ENCODE measurements around the gene ZNF496. TPM values are rescaled to one million over a fixed set of nuclear protein-coding genes. Genes with fewer than 3 reads are reported as not detected.

ZNF496 gene
- total and polyA plus RNA-seq, 5 donors from 2014 or later = 2.0 to 6.0 (median 3.7) TPM

DNA sequence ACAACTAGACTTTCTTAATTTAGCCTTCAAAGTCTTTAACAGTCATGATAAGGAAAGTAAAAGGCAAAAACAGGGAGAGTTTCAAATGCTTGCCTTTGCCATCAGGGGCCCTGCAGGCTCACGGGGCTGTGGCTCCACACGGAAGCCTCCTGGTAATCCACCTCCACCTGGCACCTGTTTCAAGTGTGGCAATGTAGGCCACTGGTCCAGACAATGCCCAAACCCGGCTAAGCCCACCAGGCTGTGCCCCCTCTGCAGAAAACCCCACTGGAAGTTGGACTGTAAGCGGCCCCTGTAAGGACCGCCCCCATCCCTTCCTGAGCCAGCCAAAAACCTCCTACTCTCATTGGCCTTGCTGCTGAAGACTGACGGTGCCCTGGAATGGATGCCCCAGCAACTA is 43.3 kb downstream of the ZNF496 start:
- peak overlapping the region in 1 of 3 donors; percentile 67 for H3K27ac Mint-ChIP-seq
- no peak overlapping the region for H3K4me3 Mint-ChIP-seq
- H3K4me1 Mint-ChIP-seq = no peaks in the 10 kb centered on the region
- Histone ChIP-seq H3K27me3 (ENCODE audit: control insufficient read depth, insufficient read depth, low read length) (no peaks in the 10 kb centered on the region), H3K4me1 (ENCODE audit: control insufficient read depth, insufficient read depth, low read length, poor library complexity, severe bottlenecking) (no peaks in the 10 kb centered on the region), H3K27ac (ENCODE audit: insufficient read depth, low read length, poor library complexity, severe bottlenecking) (no peak overlapping the region), H3K4me3 (ENCODE audit: low read depth, low read length) (no peak overlapping the region), H3K9me3 (ENCODE audit: control insufficient read depth in 2 of 2, low read length in 2 of 2) (peaks cover 0 to 7% of the 10 kb centered on the region in 2 experiments), H3K36me3 (ENCODE audit: control insufficient read depth, insufficient read depth, low read length) (no peaks in the 10 kb centered on the region)
- DNase-seq (no peak), ATAC-seq (ENCODE audit: low read depth in 2 of 2) (no peak)
- peaks cover 0 to 17% (median 8%) of the 10 kb centered on the region in 7 donors for H3K9me3 Mint-ChIP-seq
- H3K27me3 Mint-ChIP-seq = no peaks in the 10 kb centered on the region
- H3K36me3 Mint-ChIP-seq = no peaks in the 10 kb centered on the region

DNA sequence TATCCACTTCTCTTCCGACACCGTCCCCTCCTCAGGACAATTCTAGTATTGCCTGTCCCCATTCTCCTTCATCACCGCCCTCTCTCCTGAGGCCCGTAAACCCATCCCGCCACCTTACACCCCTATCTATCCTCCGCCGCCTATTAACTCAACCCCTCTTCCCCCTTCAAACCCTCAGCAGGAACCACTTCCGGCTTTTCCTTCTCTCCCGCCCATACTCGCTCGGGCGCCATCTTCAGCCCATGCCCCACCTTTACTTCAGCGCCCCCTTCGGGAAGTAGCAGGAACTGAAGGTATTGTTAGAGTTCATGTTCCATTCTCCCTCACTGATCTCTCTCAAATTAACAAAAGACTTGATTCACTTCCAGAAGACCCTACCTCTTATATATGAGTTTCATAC is 44.2 kb downstream of the ZNF496 start:
- Histone ChIP-seq H3K4me3 (ENCODE audit: low read depth, low read length) (no peak overlapping the region), H3K36me3 (ENCODE audit: control insufficient read depth, insufficient read depth, low read length) (no peaks in the 10 kb centered on the region), H3K27me3 (ENCODE audit: control insufficient read depth, insufficient read depth, low read length) (no peaks in the 10 kb centered on the region), H3K27ac (ENCODE audit: insufficient read depth, low read length, poor library complexity, severe bottlenecking) (no peak overlapping the region), H3K4me1 (ENCODE audit: control insufficient read depth, insufficient read depth, low read length, poor library complexity, severe bottlenecking) (no peaks in the 10 kb centered on the region), H3K9me3 (ENCODE audit: control insufficient read depth in 2 of 2, low read length in 2 of 2) (peaks cover 0 to 7% of the 10 kb centered on the region in 2 experiments)
- no peaks in the 10 kb centered on the region for H3K4me1 Mint-ChIP-seq
- H3K27ac Mint-ChIP-seq = no peak overlapping the region
- H3K4me3 Mint-ChIP-seq = no peak overlapping the region
- H3K36me3 Mint-ChIP-seq = no peaks in the 10 kb centered on the region
- no peak for ATAC-seq (ENCODE audit: low read depth in 2 of 2)
- DNase-seq = no peak
- peaks cover 0 to 17% (median 8%) of the 10 kb centered on the region in 7 donors for H3K9me3 Mint-ChIP-seq
- H3K27me3 Mint-ChIP-seq = no peaks in the 10 kb centered on the region

- DNase-seq (no peak), ATAC-seq (ENCODE audit: low read depth in 2 of 2) (no peak)
- Histone ChIP-seq H3K27ac (ENCODE audit: insufficient read depth, low read length, poor library complexity, severe bottlenecking) (no peak overlapping the region), H3K27me3 (ENCODE audit: control insufficient read depth, insufficient read depth, low read length) (no peaks in the 10 kb centered on the region), H3K36me3 (ENCODE audit: control insufficient read depth, insufficient read depth, low read length) (no peaks in the 10 kb centered on the region), H3K9me3 (ENCODE audit: control insufficient read depth in 2 of 2, low read length in 2 of 2) (peaks cover 0 to 7% of the 10 kb centered on the region in 2 experiments), H3K4me3 (ENCODE audit: low read depth, low read length) (no peak overlapping the region), H3K4me1 (ENCODE audit: control insufficient read depth, insufficient read depth, low read length, poor library complexity, severe bottlenecking) (no peaks in the 10 kb centered on the region)
- no peaks in the 10 kb centered on the region for H3K36me3 Mint-ChIP-seq
- peaks cover 0 to 17% (median 8%) of the 10 kb centered on the region in 7 donors for H3K9me3 Mint-ChIP-seq
- H3K27ac Mint-ChIP-seq = no peak overlapping the region
- no peak overlapping the region for H3K4me3 Mint-ChIP-seq
- H3K27me3 Mint-ChIP-seq = no peaks in the 10 kb centered on the region
- H3K4me1 Mint-ChIP-seq = peaks cover 0 to 2% (median 0%) of the 10 kb centered on the region in 4 donors
Observed at GRCh38 chr1:247286134-247286670, 45.5 kb downstream of the ZNF496 start.

GRCh38 chr1:247281001-247281574 is 50.6 kb downstream of the ZNF496 start:
- no peak overlapping the region for H3K27ac Mint-ChIP-seq

GRCh38 chr1:247277191-247277590 is 54.5 kb downstream of the ZNF496 start:
- no peak for DNase-seq
- no peak overlapping the region for H3K4me3 ChIP-seq (ENCODE audit: low read depth, low read length)
- H3K27me3 Mint-ChIP-seq = no peaks in the 10 kb centered on the region
- peaks cover 0 to 6% (median under 1%) of the 10 kb centered on the region in 4 donors for H3K4me1 Mint-ChIP-seq
- H3K4me3 Mint-ChIP-seq = no peak overlapping the region
- no peak for ATAC-seq (ENCODE audit: low read depth in 2 of 2)
- no peaks in the 10 kb centered on the region for H3K9me3 ChIP-seq (ENCODE audit: control insufficient read depth in 2 of 2, low read length in 2 of 2)
- no peaks in the 10 kb centered on the region for H3K36me3 ChIP-seq (ENCODE audit: control insufficient read depth, insufficient read depth, low read length)
- peaks cover 0 to 11% (median 3%) of the 10 kb centered on the region in 7 donors for H3K9me3 Mint-ChIP-seq
- H3K27me3 ChIP-seq (ENCODE audit: control insufficient read depth, insufficient read depth, low read length) = no peaks in the 10 kb centered on the region
- no peak overlapping the region for H3K27ac ChIP-seq (ENCODE audit: insufficient read depth, low read length, poor library complexity, severe bottlenecking)
- H3K36me3 Mint-ChIP-seq = peaks cover 7% of the 10 kb centered on the region
- no peak overlapping the region for H3K27ac Mint-ChIP-seq
- H3K4me1 ChIP-seq (ENCODE audit: control insufficient read depth, insufficient read depth, low read length, poor library complexity, severe bottlenecking) = no peaks in the 10 kb centered on the region

More at GRCh38 chr1:247281001-247281574, 50.6 kb downstream of the ZNF496 start:
- peaks cover 0 to 7% (median 2%) of the 10 kb centered on the region in 7 donors for H3K9me3 Mint-ChIP-seq
- ATAC-seq (ENCODE audit: low read depth in 2 of 2) = no peak
- peaks cover under 1% of the 10 kb centered on the region for H3K36me3 Mint-ChIP-seq
- no peaks in the 10 kb centered on the region for H3K27me3 ChIP-seq (ENCODE audit: control insufficient read depth, insufficient read depth, low read length)
- H3K9me3 ChIP-seq (ENCODE audit: control insufficient read depth in 2 of 2, low read length in 2 of 2) = peaks cover 0 to 1% of the 10 kb centered on the region in 2 experiments
- H3K27ac ChIP-seq (ENCODE audit: insufficient read depth, low read length, poor library complexity, severe bottlenecking) = no peak overlapping the region
- H3K36me3 ChIP-seq (ENCODE audit: control insufficient read depth, insufficient read depth, low read length) = no peaks in the 10 kb centered on the region
- H3K4me3 ChIP-seq (ENCODE audit: low read depth, low read length) = no peak overlapping the region
- no peak overlapping the region for H3K4me3 Mint-ChIP-seq
- no peak for DNase-seq
- no peaks in the 10 kb centered on the region for H3K27me3 Mint-ChIP-seq
- peaks cover 0 to 2% (median under 1%) of the 10 kb centered on the region in 4 donors for H3K4me1 Mint-ChIP-seq
- no peaks in the 10 kb centered on the region for H3K4me1 ChIP-seq (ENCODE audit: control insufficient read depth, insufficient read depth, low read length, poor library complexity, severe bottlenecking)

GRCh38 chr1:247274605-247275256 is 56.9 kb downstream of the ZNF496 start:
- DNase-seq (no peak), ATAC-seq (ENCODE audit: low read depth in 2 of 2) (no peak)
- no peaks in the 10 kb centered on the region for H3K36me3 ChIP-seq (ENCODE audit: control insufficient read depth, insufficient read depth, low read length)
- H3K4me3 ChIP-seq (ENCODE audit: low read depth, low read length) = no peak overlapping the region
- no peak overlapping the region for H3K27ac ChIP-seq (ENCODE audit: insufficient read depth, low read length, poor library complexity, severe bottlenecking)
- no peaks in the 10 kb centered on the region for H3K27me3 ChIP-seq (ENCODE audit: control insufficient read depth, insufficient read depth, low read length)
- peaks cover 0 to 28% (median 8%) of the 10 kb centered on the region in 7 donors for H3K9me3 Mint-ChIP-seq
- H3K4me1 Mint-ChIP-seq = peaks cover 0 to 6% (median 0%) of the 10 kb centered on the region in 4 donors
- H3K36me3 Mint-ChIP-seq = peaks cover 7% of the 10 kb centered on the region
- peaks cover 0 to 9% of the 10 kb centered on the region in 2 experiments for H3K9me3 ChIP-seq (ENCODE audit: control insufficient read depth in 2 of 2, low read length in 2 of 2)
- H3K27ac Mint-ChIP-seq = no peak overlapping the region
- H3K4me3 Mint-ChIP-seq = no peak overlapping the region
- H3K4me1 ChIP-seq (ENCODE audit: control insufficient read depth, insufficient read depth, low read length, poor library complexity, severe bottlenecking) = no peaks in the 10 kb centered on the region
- no peaks in the 10 kb centered on the region for H3K27me3 Mint-ChIP-seq

- Histone ChIP-seq H3K27me3 (ENCODE audit: control insufficient read depth, insufficient read depth, low read length) (no peaks in the 10 kb centered on the region), H3K36me3 (ENCODE audit: control insufficient read depth, insufficient read depth, low read length) (no peaks in the 10 kb centered on the region), H3K9me3 (ENCODE audit: control insufficient read depth in 2 of 2, low read length in 2 of 2) (peaks cover 0 to 9% of the 10 kb centered on the region in 2 experiments), H3K27ac (ENCODE audit: insufficient read depth, low read length, poor library complexity, severe bottlenecking) (no peak overlapping the region), H3K4me1 (ENCODE audit: control insufficient read depth, insufficient read depth, low read length, poor library complexity, severe bottlenecking) (no peaks in the 10 kb centered on the region), H3K4me3 (ENCODE audit: low read depth, low read length) (no peak overlapping the region)
- peaks cover 7% of the 10 kb centered on the region for H3K36me3 Mint-ChIP-seq
- H3K4me3 Mint-ChIP-seq = no peak overlapping the region
- no peak overlapping the region for H3K27ac Mint-ChIP-seq
- H3K27me3 Mint-ChIP-seq = peaks cover 6% of the 10 kb centered on the region
- ATAC-seq (ENCODE audit: low read depth in 2 of 2) (no peak), DNase-seq (no peak)
- peaks cover 0 to 6% (median 0%) of the 10 kb centered on the region in 4 donors for H3K4me1 Mint-ChIP-seq
- peaks cover 0 to 28% (median 8%) of the 10 kb centered on the region in 7 donors for H3K9me3 Mint-ChIP-seq
Observed at GRCh38 chr1:247273013-247273412, 58.7 kb downstream of the ZNF496 start.
